GM06990 (cell line): ENCODE measurements around the gene C6orf89.

Source experiments
- DNase-seq: peaks from one replicate; pipeline ENCODE4 v3.0.0-alpha.2; 2011; ENCODE audit not compliant: insufficient read length; ENCODE audit errors: extremely low read depth
- H3K27me3 ChIP-seq: replicated peaks from 2 replicates; pipeline ENCODE4 v1.6.0; 2011; ENCODE audit warnings: low read length; ENCODE audit not compliant: control insufficient read depth, insufficient read depth
- H3K36me3 ChIP-seq: 2 replicates; pipeline ENCODE4 v1.5.1; 2011; ENCODE audit warnings: low read length; ENCODE audit not compliant: control insufficient read depth, insufficient read depth
- H3K4me3 ChIP-seq: replicated peaks from 2 replicates; pipeline ENCODE4 v1.5.1; 2011; ENCODE audit warnings: low read depth, mild to moderate bottlenecking, control low read depth, low read length
- TF ChIP-seq, protein P1 (sequence below): IDR thresholded peaks from 2 replicates; pipeline ENCODE4 v1.5.1; 2011; ENCODE audit warnings: low read length, control low read depth, mild to moderate bottlenecking, inconsistent platforms; ENCODE audit not compliant: insufficient read depth, poor library complexity, severe bottlenecking

Gene C6orf89

DNA sequence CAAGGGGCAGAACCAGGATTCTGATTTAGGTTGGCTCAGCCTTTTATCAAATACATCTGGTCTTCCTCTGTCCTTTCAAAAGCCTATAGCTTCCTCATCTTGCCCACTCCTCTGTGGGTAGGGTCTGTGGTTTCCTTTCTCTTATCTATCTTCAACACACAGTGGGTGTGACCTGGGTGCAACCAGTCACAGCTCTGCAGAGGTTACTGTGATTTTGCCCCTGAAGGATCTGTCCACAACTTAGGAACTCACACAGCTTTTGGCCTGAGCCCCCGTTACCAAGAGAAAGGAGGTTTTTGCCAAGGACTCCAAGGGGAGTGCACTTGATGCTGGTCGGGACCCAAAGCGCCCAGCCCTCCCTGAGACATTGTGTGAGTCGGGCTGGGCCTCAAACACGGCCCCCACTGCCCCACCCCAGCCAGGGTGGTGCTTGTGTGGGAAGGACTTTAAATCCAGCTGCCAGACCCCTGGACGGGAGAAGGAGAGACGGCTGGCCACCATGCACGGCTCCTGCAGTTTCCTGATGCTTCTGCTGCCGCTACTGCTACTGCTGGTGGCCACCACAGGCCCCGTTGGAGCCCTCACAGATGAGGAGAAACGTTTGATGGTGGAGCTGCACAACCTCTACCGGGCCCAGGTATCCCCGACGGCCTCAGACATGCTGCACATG, 68.6 kb downstream of the C6orf89 start, which contains the start of gene PI16:
Gene PI16, plus strand, starts transcription at position 477 of the 670 bp plus-strand sequence. Its CDS starts 23 bp downstream, at position 500.
- no peaks in the 10 kb centered on the region; the same call in 1 of the 2 replicates for H3K27me3 ChIP-seq
- no peaks in the 10 kb centered on the region for H3K36me3 ChIP-seq
- TF ChIP-seq, protein P1, sequence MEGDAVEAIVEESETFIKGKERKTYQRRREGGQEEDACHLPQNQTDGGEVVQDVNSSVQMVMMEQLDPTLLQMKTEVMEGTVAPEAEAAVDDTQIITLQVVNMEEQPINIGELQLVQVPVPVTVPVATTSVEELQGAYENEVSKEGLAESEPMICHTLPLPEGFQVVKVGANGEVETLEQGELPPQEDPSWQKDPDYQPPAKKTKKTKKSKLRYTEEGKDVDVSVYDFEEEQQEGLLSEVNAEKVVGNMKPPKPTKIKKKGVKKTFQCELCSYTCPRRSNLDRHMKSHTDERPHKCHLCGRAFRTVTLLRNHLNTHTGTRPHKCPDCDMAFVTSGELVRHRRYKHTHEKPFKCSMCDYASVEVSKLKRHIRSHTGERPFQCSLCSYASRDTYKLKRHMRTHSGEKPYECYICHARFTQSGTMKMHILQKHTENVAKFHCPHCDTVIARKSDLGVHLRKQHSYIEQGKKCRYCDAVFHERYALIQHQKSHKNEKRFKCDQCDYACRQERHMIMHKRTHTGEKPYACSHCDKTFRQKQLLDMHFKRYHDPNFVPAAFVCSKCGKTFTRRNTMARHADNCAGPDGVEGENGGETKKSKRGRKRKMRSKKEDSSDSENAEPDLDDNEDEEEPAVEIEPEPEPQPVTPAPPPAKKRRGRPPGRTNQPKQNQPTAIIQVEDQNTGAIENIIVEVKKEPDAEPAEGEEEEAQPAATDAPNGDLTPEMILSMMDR, result no peak
- DNase-seq, result no peak
- H3K4me3 ChIP-seq, result no peak within 1 kb of the TSS

- no peak overlapping the region for H3K4me3 ChIP-seq
- no peak for DNase-seq
- H3K36me3 ChIP-seq, result no peaks in the 10 kb centered on the region
Observed at GRCh38 chr6:36955136-36955535, 69.4 kb downstream of the C6orf89 start.

GRCh38 chr6:36955671-36956445, 70.1 kb downstream of the C6orf89 start:
- DNase-seq, result no peak
- no peaks in the 10 kb centered on the region for H3K36me3 ChIP-seq
- TF ChIP-seq, protein P1, result no peak
- no peaks in the 10 kb centered on the region; the same call in 1 of the 2 replicates for H3K27me3 ChIP-seq
- H3K4me3 ChIP-seq, result no peak overlapping the region

More at GRCh38 chr6:36955136-36955535, 69.4 kb downstream of the C6orf89 start:
- H3K27me3 ChIP-seq, result no peaks in the 10 kb centered on the region; the same call in 1 of the 2 replicates
- TF ChIP-seq, protein P1, result no peak

- no peak overlapping the region for H3K4me3 ChIP-seq
- DNase-seq, result no peak
- TF ChIP-seq, protein P1, result no peak
- no peaks in the 10 kb centered on the region; the same call in 1 of the 2 replicates for H3K27me3 ChIP-seq
- no peaks in the 10 kb centered on the region for H3K36me3 ChIP-seq
Observed at GRCh38 chr6:36956446-36956820, 70.7 kb downstream of the C6orf89 start.

DNA sequence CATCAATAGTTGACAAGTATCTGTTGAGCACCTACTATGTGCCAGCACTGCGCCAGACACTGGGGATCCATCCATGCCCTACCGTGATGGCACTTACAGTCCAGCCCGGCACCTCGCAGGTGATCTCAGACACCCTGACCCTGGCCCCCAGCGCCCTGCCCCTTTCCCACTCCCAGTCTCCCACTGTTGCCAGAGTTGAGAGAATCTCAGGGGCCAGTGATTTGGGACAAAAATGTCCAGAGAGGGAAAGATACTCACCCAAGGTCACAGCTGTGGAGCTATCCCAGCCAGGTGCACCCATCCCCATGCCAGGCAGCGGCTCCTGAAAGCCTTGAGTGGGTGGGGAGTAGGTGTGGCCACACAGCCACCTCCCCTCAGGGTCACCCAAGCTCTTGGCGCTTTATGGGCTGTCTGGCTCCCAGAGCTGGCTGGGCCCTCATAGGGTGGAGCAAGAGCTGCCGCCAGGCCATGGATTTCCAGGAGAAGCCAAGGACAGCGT, 72.1 kb downstream of the C6orf89 start:
- TF ChIP-seq, protein P1, result no peak
- H3K27me3 ChIP-seq, result no peaks in the 10 kb centered on the region; the same call in 1 of the 2 replicates
- H3K36me3 ChIP-seq, result no peaks in the 10 kb centered on the region
- DNase-seq, result no peak
- H3K4me3 ChIP-seq, result no peak overlapping the region
